Prostate gland (tissue), 2 donors: ENCODE data around the gene VARS2. TPM values are rescaled to one million over a fixed set of nuclear protein-coding genes. Genes with fewer than 3 reads are reported as not detected.

ENCODE experiments used
- DNase-seq: peaks from one replicate; pipeline ENCODE4 v3.0.0-alpha.2; 2019; ENCODE audit warnings: low spot score
- H3K27ac ChIP-seq, 2 donors: fragments of 200-600 bp; sonication (generic); 2 replicates each; pipeline ENCODE4 v1.5.1; 2017 to 2019
- H3K27me3 ChIP-seq: fragments of 200-600 bp; sonication (generic); replicated peaks from 2 replicates; pipeline ENCODE4 v1.5.1; 2019; ENCODE audit not compliant: insufficient read depth
- H3K36me3 ChIP-seq, 2 donors: fragments of 200-600 bp; sonication (generic); 1 replicate in 1 of 2; 2 replicates in 1 of 2; pipeline versions ENCODE4 v1.5.1 to v1.8.1; 2017 to 2019
- H3K4me1 ChIP-seq: fragments of 200-600 bp; sonication (generic); replicated peaks from 2 replicates; pipeline ENCODE4 v1.5.1; 2019
- H3K4me3 ChIP-seq, 2 donors: fragments of 200-600 bp; sonication (generic); 2 replicates each; pipeline ENCODE4 v1.5.1; 2017 to 2019
- H3K9me3 ChIP-seq: fragments of 200-600 bp; sonication (generic); 2 replicates; pipeline ENCODE4 v1.5.1; 2017
- CTCF ChIP-seq, 4 experiments: fragments of 200-600 bp in 2 of 4; fragments of 450-650 bp in 2 of 4; sonication (generic) in 2 of 4; IDR thresholded peaks; 1 replicate in 3 of 4; 2 replicates in 1 of 4; pipeline ENCODE4 v1.5.1; 2016 to 2019; ENCODE audit warnings: antibody characterized with exemption in 4 of 4, mild to moderate bottlenecking in 2 of 4, moderate library complexity in 2 of 4
- POLR2A ChIP-seq: fragments of 450-650 bp; IDR thresholded peaks from one replicate; pipeline ENCODE4 v1.6.1; 2016; ENCODE audit warnings: antibody characterized with exemption, mild to moderate bottlenecking
- POLR2AphosphoS5 ChIP-seq: sonication (generic); formaldehyde crosslinking; IDR thresholded peaks from one replicate; pipeline ENCODE4 v1.6.1; 2017; ENCODE audit warnings: antibody characterized with exemption
- WGBS: methylation state at CpG from one replicate; pipeline ENCODE4 v1.1.5; 2018; 5-methylcytosine and 5-hydroxymethylcytosine counted together
- intact Hi-C: fragments of 100-400 bp; cut with DNase I; formaldehyde crosslinking; loops from one replicate; pipeline ENCODE4 v1.14.2; 2022
- total RNA-seq, 2 donors: library from RNA; depleted of rRNA; stranded (reverse); fragments of >200 nt; gene quantifications; one replicate each; pipeline ENCODE4 v1.1.0, GENCODE V29; 2016

The VARS2 gene
- total RNA-seq, 2 donors from 2014 or later, result 15.8 to 27.0 TPM

- TF ChIP-seq POLR2A, result no peak
- TF ChIP-seq POLR2AphosphoS5, result no peak
- TF ChIP-seq CTCF (IDR thresholded peaks at IDR 0.05), result no peak
- Histone ChIP-seq H3K9me3 (no peaks in the 10 kb centered on the region), H3K27me3 (no peaks in the 10 kb centered on the region), H3K27ac (no peak overlapping the region), H3K36me3 (peaks cover 6 to 26% of the 10 kb centered on the region in 2 donors), H3K4me1 (no peaks in the 10 kb centered on the region), H3K4me3 (no peak overlapping the region)
- 92% methylated on average over 3 of the region's 3 CpGs for WGBS
- intact Hi-C loops, result no loop called here
- DNase-seq, result no peak
These were observed 19.1 kb upstream of the VARS2 start for GRCh38 chr6:30894935-30895334.

- H3K4me3 ChIP-seq, result no peak overlapping the region
- intact Hi-C loops, result no loop called here
- H3K27ac ChIP-seq, result no peak overlapping the region
- no peaks in the 10 kb centered on the region for H3K27me3 ChIP-seq
- no peaks in the 10 kb centered on the region for H3K9me3 ChIP-seq
- H3K36me3 ChIP-seq, result peaks cover 6 to 26% of the 10 kb centered on the region in 2 donors
- TF ChIP-seq POLR2AphosphoS5, result no peak
- TF ChIP-seq POLR2A, result no peak
- no peak for TF ChIP-seq CTCF (IDR thresholded peaks at IDR 0.05)
- no peaks in the 10 kb centered on the region for H3K4me1 ChIP-seq
- WGBS, result 75% methylated on average over 10 of the region's 10 CpGs
- no peak for DNase-seq
These were observed 18.7 kb upstream of the VARS2 start for GRCh38 chr6:30895343-30895742.

- 93% methylated on average over 13 of the region's 13 CpGs for WGBS
- Histone ChIP-seq H3K9me3 (no peaks in the 10 kb centered on the region), H3K36me3 (peaks cover 6 to 26% of the 10 kb centered on the region in 2 donors), H3K27me3 (no peaks in the 10 kb centered on the region), H3K27ac (no peak overlapping the region), H3K4me3 (no peak overlapping the region), H3K4me1 (no peaks in the 10 kb centered on the region)
- no peak for DNase-seq
- intact Hi-C loops, result no loop called here
- TF ChIP-seq POLR2AphosphoS5 (no peak), POLR2A (no peak), CTCF (IDR thresholded peaks at IDR 0.05) (no peak)
These were observed 17.5 kb upstream of the VARS2 start for GRCh38 chr6:30896541-30896940.

GRCh38 chr6:30897882-30898281 lies 16.2 kb upstream of the VARS2 start:
- H3K36me3 ChIP-seq, result peaks cover 0 to 26% of the 10 kb centered on the region in 2 donors
- 88% methylated on average over 15 of the region's 16 CpGs for WGBS
- no peak overlapping the region for H3K27ac ChIP-seq
- no peaks in the 10 kb centered on the region for H3K4me1 ChIP-seq
- H3K9me3 ChIP-seq, result no peaks in the 10 kb centered on the region
- no peaks in the 10 kb centered on the region for H3K27me3 ChIP-seq
- no peak for TF ChIP-seq POLR2A
- TF ChIP-seq CTCF (IDR thresholded peaks at IDR 0.05), result no peak
- no peak for TF ChIP-seq POLR2AphosphoS5
- intact Hi-C loops, result no loop called here
- H3K4me3 ChIP-seq, result no peak overlapping the region
- no peak for DNase-seq

- Histone ChIP-seq H3K36me3 (peaks cover 0 to 26% of the 10 kb centered on the region in 2 donors), H3K4me3 (no peak overlapping the region), H3K27ac (no peak overlapping the region), H3K9me3 (no peaks in the 10 kb centered on the region), H3K4me1 (no peaks in the 10 kb centered on the region), H3K27me3 (no peaks in the 10 kb centered on the region)
- DNase-seq, result no peak
- intact Hi-C loops, result no loop called here
- 69% methylated on average over 23 of the region's 23 CpGs for WGBS
- TF ChIP-seq POLR2AphosphoS5 (no peak), POLR2A (no peak), CTCF (IDR thresholded peaks at IDR 0.05) (no peak)
These were observed 15.2 kb upstream of the VARS2 start for GRCh38 chr6:30898750-30899360.
